Activated CD8-positive, alpha-beta memory T cell treated with anti-CD3 and anti-CD28 coated beads for 36 hours (primary cell): ENCODE data around the gene RALGAPA2. TPM values are rescaled to one million over a fixed set of nuclear protein-coding genes. Genes with fewer than 3 reads are reported as not detected.

Source experiments
- CTCF ChIA-PET: fragments of 350-600 bp; sonication (Branson Sonifier 250); formaldehyde crosslinking; loops from one replicate; lab custom pipeline; 2021; ENCODE audit warnings: antibody characterized with exemption; lab: Charles Lee
- POLR2A ChIA-PET: fragments of 350-600 bp; sonication (Branson Sonifier 250); formaldehyde crosslinking; loops from one replicate; lab custom pipeline; 2021; ENCODE audit warnings: antibody characterized with exemption; lab: Charles Lee
- total RNA-seq, 2 experiments: library from RNA; stranded (reverse); gene quantifications; one replicate each; pipeline ENCODE4 v1.2.3, GENCODE V29; 2021

Gene RALGAPA2
- total RNA-seq, 2 experiments from 2014 or later: 13.8 to 15.1 TPM

DNA sequence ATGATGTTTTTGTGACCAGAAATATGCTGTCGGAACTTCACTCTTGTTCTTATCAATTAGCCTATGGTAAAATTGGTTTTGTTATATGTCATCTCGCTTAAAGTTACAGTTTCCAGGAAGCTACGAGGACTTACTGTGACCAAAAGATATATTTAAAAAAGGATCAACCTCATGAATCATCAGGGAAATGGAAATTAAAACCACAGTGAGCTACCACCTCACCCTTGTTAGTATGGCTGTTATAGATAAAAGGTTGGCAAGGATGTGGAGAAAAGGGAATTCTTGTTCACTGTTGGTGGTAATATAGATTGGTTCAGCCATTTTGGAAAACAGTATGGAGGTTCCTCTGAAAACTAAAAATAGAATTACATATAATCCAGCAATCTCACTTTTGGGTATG is 358.9 kb downstream of the RALGAPA2 start:
- CTCF ChIA-PET: no interaction called here
- POLR2A ChIA-PET: no interaction called here

- ChIA-PET POLR2A (no interaction called here), CTCF (no interaction called here)
Measured at GRCh38 chr20:20344476-20344875, 368.0 kb downstream of the RALGAPA2 start.

DNA sequence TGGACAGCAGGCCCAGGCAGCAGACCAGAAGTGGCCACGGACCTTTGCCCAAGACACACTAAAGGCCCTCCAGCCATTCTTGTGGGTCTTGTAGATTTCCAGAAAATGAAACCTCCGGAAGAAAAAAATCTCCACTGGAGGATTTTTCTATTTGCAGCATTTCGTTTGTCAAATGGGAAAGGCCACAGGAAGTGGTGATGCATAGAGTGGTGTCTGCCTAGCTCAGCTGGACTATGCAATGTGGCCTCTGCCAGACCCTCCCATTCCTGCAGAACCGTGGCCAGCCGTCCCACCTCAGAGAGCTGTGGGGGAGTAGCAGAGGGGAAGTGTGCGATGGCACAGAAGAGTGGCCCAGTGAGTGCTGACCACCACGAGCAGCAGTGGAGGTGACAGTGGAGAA is 368.5 kb downstream of the RALGAPA2 start:
- ChIA-PET POLR2A (no interaction called here), CTCF (no interaction called here)
